ACC112 (cell line): ENCODE measurements around the gene GABRB2.
"Not testable (repeated sequence)": the region's sequence is repeated elsewhere in the genome, so short reads cannot be mapped to it uniquely, and the experiment has no call there.

Experiments
- H2AFZ ChIP-seq: fragments of 200-600 bp; sonication (generic); one replicate; pipeline ENCODE4 v1.6.0; 2017; ENCODE audit warnings: antibody characterized with exemption, low read length; ENCODE audit not compliant: unreplicated experiment
- H3K27ac ChIP-seq: fragments of 200-600 bp; sonication (generic); 2 replicates; pipeline ENCODE4 v1.5.1; 2014; ENCODE audit warnings: low read depth, mild to moderate bottlenecking, antibody characterized with exemption, low read length, moderate library complexity
- H3K27me3 ChIP-seq: fragments of 200-600 bp; sonication (generic); 2 replicates; pipeline ENCODE4 v1.6.1; 2014; ENCODE audit warnings: mild to moderate bottlenecking, antibody characterized with exemption, low read length, moderate library complexity, mixed read lengths; ENCODE audit not compliant: insufficient read depth
- H3K36me3 ChIP-seq: fragments of 200-600 bp; sonication (generic); 2 replicates; pipeline ENCODE4 v1.6.1; 2016; ENCODE audit warnings: mild to moderate bottlenecking, antibody characterized with exemption, low read length, moderate library complexity, mixed read lengths; ENCODE audit not compliant: insufficient read depth
- H3K4me1 ChIP-seq: fragments of 200-600 bp; sonication (generic); one replicate; pipeline ENCODE4 v1.6.1; 2016; ENCODE audit warnings: low read length, mixed read lengths; ENCODE audit not compliant: insufficient read depth, unreplicated experiment, control insufficient read depth
- H3K4me3 ChIP-seq: fragments of 200-600 bp; sonication (generic); 2 replicates; pipeline ENCODE4 v1.5.1; 2014; ENCODE audit warnings: mild to moderate bottlenecking, low read depth, low read length
- H3K79me2 ChIP-seq: fragments of 200-600 bp; sonication (generic); one replicate; pipeline ENCODE4 v1.6.0; 2016; ENCODE audit warnings: low read length; ENCODE audit not compliant: control insufficient read depth, unreplicated experiment, insufficient read depth

Gene GABRB2

GRCh38 chr5:161306351-161306995, 240.1 kb downstream of the GABRB2 start:
- H3K79me2 ChIP-seq = no peaks in the 10 kb centered on the region
- H3K27me3 ChIP-seq = no peaks in the 10 kb centered on the region
- H2AFZ ChIP-seq = no peak overlapping the region
- H3K27ac ChIP-seq = no peak overlapping the region
- no peaks in the 10 kb centered on the region for H3K36me3 ChIP-seq
- no peaks in the 10 kb centered on the region for H3K4me1 ChIP-seq
- no peak overlapping the region for H3K4me3 ChIP-seq

GRCh38 chr5:161305601-161306000, 240.9 kb downstream of the GABRB2 start:
- Histone ChIP-seq H3K79me2 (no peaks in the 10 kb centered on the region), H2AFZ (no peak overlapping the region), H3K27ac (no peak overlapping the region), H3K4me1 (no peaks in the 10 kb centered on the region), H3K36me3 (no peaks in the 10 kb centered on the region), H3K4me3 (no peak overlapping the region), H3K27me3 (no peaks in the 10 kb centered on the region)

GRCh38 chr5:161302559-161302958, 244.0 kb downstream of the GABRB2 start:
- Histone ChIP-seq H3K27me3 (no peaks in the 10 kb centered on the region), H3K27ac (no peak overlapping the region), H2AFZ (no peak overlapping the region), H3K4me3 (no peak overlapping the region), H3K4me1 (no peaks in the 10 kb centered on the region), H3K79me2 (no peaks in the 10 kb centered on the region), H3K36me3 (no peaks in the 10 kb centered on the region)

GRCh38 chr5:161301586-161301985, 244.9 kb downstream of the GABRB2 start:
- Histone ChIP-seq H3K79me2 (no peaks in the 10 kb centered on the region), H2AFZ (no peak overlapping the region), H3K36me3 (no peaks in the 10 kb centered on the region), H3K27ac (no peak overlapping the region), H3K4me3 (no peak overlapping the region), H3K4me1 (no peaks in the 10 kb centered on the region), H3K27me3 (no peaks in the 10 kb centered on the region)

- Histone ChIP-seq H3K4me3 (no peak overlapping the region), H3K79me2 (no peaks in the 10 kb centered on the region), H2AFZ (no peak overlapping the region), H3K27me3 (no peaks in the 10 kb centered on the region), H3K4me1 (no peaks in the 10 kb centered on the region), H3K36me3 (no peaks in the 10 kb centered on the region), H3K27ac (no peak overlapping the region)
These were observed 247.5 kb downstream of the GABRB2 start for GRCh38 chr5:161299053-161299452.

GRCh38 chr5:161297388-161297787, 249.1 kb downstream of the GABRB2 start:
- H3K79me2 ChIP-seq, H2AFZ ChIP-seq: not testable (repeated sequence)

GRCh38 chr5:161295721-161296250, 250.7 kb downstream of the GABRB2 start:
- Histone ChIP-seq H3K4me1 (no peaks in the 10 kb centered on the region), H3K27me3 (no peaks in the 10 kb centered on the region), H3K79me2 (no peaks in the 10 kb centered on the region), H3K27ac (no peak overlapping the region), H2AFZ (no peak overlapping the region), H3K36me3 (no peaks in the 10 kb centered on the region), H3K4me3 (no peak overlapping the region)

More at GRCh38 chr5:161297388-161297787, 249.1 kb downstream of the GABRB2 start:
- H3K27ac ChIP-seq, H3K4me3 ChIP-seq, H3K4me1 ChIP-seq, H3K27me3 ChIP-seq, H3K36me3 ChIP-seq: not testable (repeated sequence)

GRCh38 chr5:161288071-161288470, 258.5 kb downstream of the GABRB2 start:
- no peaks in the 10 kb centered on the region for H3K27me3 ChIP-seq
- H3K36me3 ChIP-seq = no peaks in the 10 kb centered on the region
- no peaks in the 10 kb centered on the region for H3K79me2 ChIP-seq
- H3K4me1 ChIP-seq = no peaks in the 10 kb centered on the region
- no peak overlapping the region for H2AFZ ChIP-seq
- H3K4me3 ChIP-seq = no peak overlapping the region
- no peak overlapping the region for H3K27ac ChIP-seq

GRCh38 chr5:161287436-161287835, 259.1 kb downstream of the GABRB2 start:
- H3K27me3 ChIP-seq = no peaks in the 10 kb centered on the region
- H2AFZ ChIP-seq = no peak overlapping the region

GRCh38 chr5:161286066-161286655, 260.4 kb downstream of the GABRB2 start:
- Histone ChIP-seq H3K27me3 (no peaks in the 10 kb centered on the region), H3K36me3 (no peaks in the 10 kb centered on the region), H3K4me1 (no peaks in the 10 kb centered on the region), H3K27ac (no peak overlapping the region), H3K4me3 (no peak overlapping the region), H3K79me2 (no peaks in the 10 kb centered on the region), H2AFZ (no peak overlapping the region)

More at GRCh38 chr5:161287436-161287835, 259.1 kb downstream of the GABRB2 start:
- H3K27ac ChIP-seq = no peak overlapping the region
- H3K79me2 ChIP-seq = no peaks in the 10 kb centered on the region
- no peaks in the 10 kb centered on the region for H3K4me1 ChIP-seq
- H3K36me3 ChIP-seq = no peaks in the 10 kb centered on the region
- H3K4me3 ChIP-seq = no peak overlapping the region

- H2AFZ ChIP-seq = no peak overlapping the region
- no peak overlapping the region for H3K27ac ChIP-seq
- no peaks in the 10 kb centered on the region for H3K36me3 ChIP-seq
- no peaks in the 10 kb centered on the region for H3K4me1 ChIP-seq
- H3K79me2 ChIP-seq = no peaks in the 10 kb centered on the region
- H3K27me3 ChIP-seq = no peaks in the 10 kb centered on the region
- no peak overlapping the region for H3K4me3 ChIP-seq
These were observed 262.1 kb downstream of the GABRB2 start for GRCh38 chr5:161284445-161284844.
